ENCODE results near the gene SCAMP3.

The SCAMP3 gene

GRCh38 chr1:155266553-155266952 is 4.4 kb upstream of the SCAMP3 start:
- DNase-seq (ENCODE audit: insufficient read length, low spot score) (no peak), FAIRE-seq (no peak)
- no peak for TF ChIP-seq CTCF (IDR thresholded peaks at IDR 0.05; ENCODE audit: insufficient read depth, missing control alignments)

- DNase-seq (ENCODE audit: insufficient read length, low spot score), result no peak
- no peak for TF ChIP-seq CTCF (IDR thresholded peaks at IDR 0.05; ENCODE audit: insufficient read depth, missing control alignments)
- no peak for FAIRE-seq
These were observed 907 bp upstream of the SCAMP3 start for GRCh38 chr1:155263067-155263466.

- DNase-seq (ENCODE audit: insufficient read length, low spot score), result no peak
These were observed 688 bp downstream of the SCAMP3 start for GRCh38 chr1:155261493-155261851.

GRCh38 chr1:155260276-155260675 is 1.9 kb downstream of the SCAMP3 start:
- DNase-seq (ENCODE audit: insufficient read length, low spot score) (no peak), FAIRE-seq (no peak)
- TF ChIP-seq CTCF (IDR thresholded peaks at IDR 0.05; ENCODE audit: insufficient read depth, missing control alignments), result no peak

More at GRCh38 chr1:155261493-155261851, 688 bp downstream of the SCAMP3 start:
- TF ChIP-seq CTCF (IDR thresholded peaks at IDR 0.05; ENCODE audit: insufficient read depth, missing control alignments), result no peak
- no peak for FAIRE-seq

- FAIRE-seq, result no peak
- no peak for TF ChIP-seq CTCF (IDR thresholded peaks at IDR 0.05; ENCODE audit: insufficient read depth, missing control alignments)
- no peak for DNase-seq (ENCODE audit: insufficient read length, low spot score)
These were observed 5.9 kb downstream of the SCAMP3 start for GRCh38 chr1:155256058-155256852.

- no peak for TF ChIP-seq CTCF (IDR thresholded peaks at IDR 0.05; ENCODE audit: insufficient read depth, missing control alignments)
These were observed 6.7 kb downstream of the SCAMP3 start, which contains the start of gene ENTREP3 for GRCh38 chr1:155255243-155256007. ENTREP3 (minus strand) TSS chr1:155255483; CDS start chr1:155254877, 606 bp downstream.

More at GRCh38 chr1:155255243-155256007, 6.7 kb downstream of the SCAMP3 start, which contains the start of gene ENTREP3:
- FAIRE-seq, result no peak
- DNase-seq (ENCODE audit: insufficient read length, low spot score), result peak; percentile 99

All from D721Med (cell line).